UCSD-AML1 (cell line): ENCODE measurements around the gene FOXO6.

Experiments used
- DNase-seq: peaks from one replicate; lab custom pipeline; 2025; ENCODE audit not compliant: unreplicated experiment; lab: John Stamatoyannopoulos, UW

The FOXO6 gene

GRCh38 chr1:41365772-41366454 is 4.7 kb downstream of the FOXO6 start:
- DNase-seq: no peak

- DNase-seq: no peak
Measured at GRCh38 chr1:41366455-41367287, 5.4 kb downstream of the FOXO6 start.

GRCh38 chr1:41367288-41367642 is 6.0 kb downstream of the FOXO6 start:
- DNase-seq: no peak

DNA sequence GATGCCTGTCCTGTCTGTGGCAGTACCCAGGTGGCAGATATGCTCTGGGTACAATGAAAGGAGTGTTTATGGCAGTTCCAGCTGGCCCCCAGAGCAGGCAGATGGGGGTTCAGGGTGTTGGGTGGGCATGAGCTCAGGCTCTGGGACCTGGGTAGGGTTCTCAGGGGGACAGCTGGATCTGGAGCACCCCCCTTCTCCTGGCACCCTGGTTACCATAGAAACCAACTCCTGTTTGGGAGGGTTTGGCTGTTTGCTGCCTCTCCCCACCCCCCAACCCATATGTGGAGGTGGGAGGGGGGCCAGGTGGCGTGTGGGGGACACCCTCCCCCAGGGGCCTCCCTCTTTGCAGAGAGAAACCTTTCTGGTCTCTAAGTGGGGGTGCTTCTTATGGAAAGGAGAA is 7.1 kb downstream of the FOXO6 start:
- DNase-seq: no peak

DNA sequence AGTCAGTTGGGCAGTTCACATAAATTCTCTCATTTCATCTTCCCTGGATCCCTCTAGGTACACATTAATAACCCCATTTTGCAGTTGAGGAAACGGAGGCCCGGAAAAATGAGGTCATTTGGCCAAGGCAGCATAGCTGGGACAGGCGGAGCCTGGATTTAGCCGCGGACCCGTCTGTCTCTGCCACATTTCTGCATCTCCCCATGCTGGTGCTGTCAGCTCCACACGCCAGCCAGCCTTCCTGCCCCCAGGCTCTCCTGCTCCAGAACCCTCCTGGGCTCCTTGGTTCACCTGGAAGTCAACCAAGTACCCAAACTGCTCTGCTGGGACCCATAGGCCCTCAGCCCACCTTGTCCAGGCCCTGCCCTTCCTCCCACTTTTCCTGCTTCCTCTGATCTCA is 7.6 kb downstream of the FOXO6 start:
- no peak for DNase-seq

GRCh38 chr1:41369531-41369930 is 8.3 kb downstream of the FOXO6 start:
- DNase-seq: no peak

- no peak for DNase-seq
Measured at GRCh38 chr1:41370225-41370624, 9.0 kb downstream of the FOXO6 start.

DNA sequence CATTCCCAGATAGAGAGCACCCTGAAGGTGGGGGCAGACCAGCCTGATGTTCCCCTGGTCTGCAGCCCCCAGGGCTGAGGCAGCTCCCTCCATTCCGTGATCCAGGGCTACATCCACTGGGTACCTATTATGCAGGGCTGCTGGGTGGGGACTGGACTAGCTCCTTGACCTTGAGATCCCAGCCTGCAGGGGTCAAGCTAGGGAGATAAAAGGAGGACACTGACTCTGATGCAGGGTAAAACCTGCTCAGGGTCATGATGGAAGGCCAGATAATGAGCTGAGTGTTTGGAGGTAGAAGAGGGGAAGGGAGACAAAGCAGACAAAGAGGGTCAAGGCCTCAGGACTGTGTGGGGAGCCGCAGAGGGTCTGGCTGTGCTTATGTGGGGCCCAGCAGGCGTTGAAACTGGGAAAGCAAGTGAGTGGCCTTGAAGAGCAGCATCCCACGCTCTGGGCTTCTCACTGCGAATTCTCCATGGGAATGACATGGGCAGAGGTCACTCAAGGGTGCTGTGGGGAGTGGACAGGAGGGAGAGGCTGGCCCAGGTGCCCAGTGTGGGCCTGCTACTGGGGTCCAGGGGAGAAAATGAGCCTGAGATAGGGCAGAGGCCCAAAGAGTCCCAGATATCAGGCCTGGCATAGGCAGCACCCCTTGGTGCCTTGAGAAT is 9.7 kb downstream of the FOXO6 start:
- DNase-seq: no peak

- DNase-seq: no peak
Measured at GRCh38 chr1:41371630-41372599, 10.7 kb downstream of the FOXO6 start.

DNA sequence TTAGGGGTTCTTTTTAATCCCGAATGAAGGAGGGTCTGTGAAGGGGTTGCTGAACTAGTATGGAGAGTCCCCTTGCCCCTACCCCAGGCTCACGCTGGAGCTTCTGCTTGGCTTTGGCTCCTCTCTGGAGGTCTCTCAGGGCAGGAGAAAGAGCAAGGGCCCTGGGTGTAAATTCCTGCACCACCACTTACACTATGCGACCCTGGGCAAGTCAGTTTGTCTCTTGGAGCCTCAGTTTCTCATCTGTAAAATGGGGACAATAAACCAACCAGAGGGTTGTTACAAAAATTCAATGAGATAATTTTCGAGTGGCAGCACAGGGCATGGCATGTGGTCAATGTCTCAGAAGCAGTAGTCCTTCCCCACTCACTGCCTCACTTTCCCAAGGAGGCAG is 11.4 kb downstream of the FOXO6 start:
- no peak for DNase-seq

DNA sequence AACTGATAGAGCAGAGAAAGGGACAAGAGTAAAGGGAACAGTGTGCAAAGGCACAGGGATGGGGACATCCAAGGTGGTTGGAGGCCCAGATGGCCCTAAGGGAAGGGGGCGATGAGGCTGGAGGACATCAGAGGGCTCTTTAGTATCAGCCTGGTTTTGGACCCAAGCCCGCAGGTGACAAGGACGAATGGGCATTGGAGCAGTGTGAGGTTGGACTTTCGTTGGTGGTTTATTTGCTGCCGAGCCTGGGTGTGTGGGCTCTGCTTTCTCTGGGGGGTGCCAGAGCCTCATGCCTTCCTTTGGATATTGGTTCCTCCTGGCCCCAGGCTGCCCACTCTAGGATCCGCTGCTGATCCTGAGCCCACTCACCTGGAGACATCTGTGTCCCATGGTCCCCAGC is 12.1 kb downstream of the FOXO6 start:
- no peak for DNase-seq

DNA sequence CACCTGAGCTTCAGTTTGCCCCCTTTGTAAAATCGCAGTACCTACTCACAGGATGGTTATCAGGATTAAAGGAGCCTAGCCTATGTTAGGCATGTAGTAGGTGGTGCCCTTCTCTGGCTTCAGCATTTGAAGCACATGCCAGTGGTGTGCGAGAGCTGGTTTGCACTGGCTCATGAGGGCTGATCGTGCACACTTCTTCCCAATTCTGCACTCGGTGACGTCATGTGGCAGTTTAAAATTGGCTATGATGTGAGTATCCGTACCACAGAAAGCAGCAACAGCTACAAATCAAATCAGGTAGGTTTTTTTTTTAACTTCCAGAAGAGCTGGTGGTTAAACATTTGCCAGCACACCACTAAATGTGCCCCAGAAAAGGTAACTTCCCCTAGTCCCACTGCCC is 13.5 kb downstream of the FOXO6 start:
- no peak for DNase-seq

DNA sequence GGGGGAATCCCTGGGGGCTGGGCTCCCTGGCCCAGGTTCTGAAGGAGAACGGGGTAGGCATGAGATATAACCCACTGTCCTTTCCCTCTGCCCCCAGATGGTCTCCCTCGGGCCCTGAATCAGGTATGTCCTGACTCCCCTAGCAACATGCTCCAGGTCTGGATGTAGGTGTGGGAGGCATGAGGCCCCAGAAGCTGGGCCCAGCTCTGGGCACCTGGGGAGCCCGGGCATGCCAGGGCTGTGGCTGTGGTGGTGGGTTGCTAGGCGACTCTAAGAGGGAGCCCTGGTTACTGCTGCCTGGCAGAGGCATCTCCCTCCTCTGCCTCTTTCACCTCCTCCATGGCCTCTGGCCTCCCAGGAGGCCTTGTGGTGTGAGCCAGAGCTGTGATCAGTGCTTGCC is 16.2 kb downstream of the FOXO6 start:
- DNase-seq: no peak

- DNase-seq: no peak
Measured at GRCh38 chr1:41378222-41378621, 17.0 kb downstream of the FOXO6 start.

DNA sequence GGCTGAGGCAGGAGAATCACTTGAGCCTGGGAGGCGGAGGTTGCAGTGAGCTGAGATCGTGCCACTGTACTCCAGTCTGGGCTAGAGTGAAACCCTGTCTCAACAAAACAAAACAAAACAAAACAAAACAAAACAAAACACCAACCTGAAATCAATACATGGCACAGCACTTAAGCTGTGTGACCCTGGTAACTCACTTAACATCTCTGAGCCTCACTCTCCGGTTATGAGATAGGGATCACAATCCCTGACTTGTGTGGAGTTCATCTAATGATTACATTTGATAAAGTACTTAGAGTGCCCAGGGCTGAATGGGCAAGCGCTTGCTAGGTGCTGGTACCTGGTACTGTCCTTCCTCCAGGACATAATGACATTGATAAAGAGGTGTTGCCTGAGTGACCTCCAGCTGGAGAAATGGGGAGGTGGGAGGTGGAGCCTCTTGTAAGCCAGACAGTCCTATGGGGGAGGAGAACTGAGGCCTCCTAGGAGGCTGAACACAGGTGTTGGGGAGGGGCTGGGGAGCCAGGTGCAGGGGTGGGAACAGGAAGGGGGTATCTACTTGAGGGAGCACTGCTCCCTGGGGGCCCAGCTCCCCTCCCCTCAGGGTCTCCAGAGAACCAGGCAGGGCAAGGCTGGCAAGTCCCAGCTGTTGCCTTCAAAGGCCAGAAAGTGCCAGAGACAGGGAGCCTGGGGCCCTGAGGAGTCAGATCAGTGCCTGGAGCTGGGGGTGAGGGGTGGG is 17.9 kb downstream of the FOXO6 start:
- no peak for DNase-seq

- DNase-seq: no peak
Measured at GRCh38 chr1:41379738-41380130, 18.5 kb downstream of the FOXO6 start.

GRCh38 chr1:41380195-41380594 is 19.0 kb downstream of the FOXO6 start:
- no peak for DNase-seq

GRCh38 chr1:41380979-41381691 is 19.9 kb downstream of the FOXO6 start:
- no peak for DNase-seq

- no peak for DNase-seq
Measured at GRCh38 chr1:41381692-41382479, 20.7 kb downstream of the FOXO6 start.
